Chondrocyte (in vitro differentiated cells): ENCODE measurements around the gene HTR2A. TPM values are rescaled to one million over a fixed set of nuclear protein-coding genes. Genes with fewer than 3 reads are reported as not detected.

Experiments used
- DNase-seq: peaks from one replicate; pipeline ENCODE4 v3.0.0; 2021; ENCODE audit warnings: mixed read lengths, low spot score
- H3K27ac Mint-ChIP-seq: one replicate; pipeline ENCODE4 v1.8.0; 2021; ENCODE audit warnings: mild to moderate bottlenecking, moderate library complexity, mixed read lengths; ENCODE audit not compliant: unreplicated experiment
- H3K27me3 Mint-ChIP-seq: 2 replicates; pipeline ENCODE4 v1.8.0; 2021; ENCODE audit warnings: low read depth, mixed read lengths
- H3K36me3 Mint-ChIP-seq: 2 replicates; pipeline ENCODE4 v1.8.0; 2021; ENCODE audit warnings: low read depth, mixed read lengths
- H3K4me1 Mint-ChIP-seq: 2 replicates; pipeline ENCODE4 v1.8.0; 2021; ENCODE audit warnings: low read depth, mild to moderate bottlenecking, mixed read lengths
- H3K4me3 Mint-ChIP-seq: one replicate; pipeline ENCODE4 v1.8.0; 2021; ENCODE audit warnings: mild to moderate bottlenecking, moderate library complexity, mixed read lengths; ENCODE audit not compliant: unreplicated experiment
- H3K9me3 Mint-ChIP-seq: 2 replicates; pipeline ENCODE4 v1.8.0; 2021; ENCODE audit warnings: low read depth, mixed read lengths
- CTCF ChIP-seq: fragments of 200-600 bp; sonication (generic); IDR thresholded peaks from 2 replicates; pipeline ENCODE4 v1.5.0; 2021; ENCODE audit warnings: antibody characterized with exemption, mild to moderate bottlenecking, moderate library complexity
- total RNA-seq: library from RNA; stranded (reverse); gene quantifications from 3 replicates; pipeline ENCODE4 v1.2.1, GENCODE V29; 2021

Gene HTR2A
- total RNA-seq, 1 donor from 2014 or later: 0.37 TPM

DNA sequence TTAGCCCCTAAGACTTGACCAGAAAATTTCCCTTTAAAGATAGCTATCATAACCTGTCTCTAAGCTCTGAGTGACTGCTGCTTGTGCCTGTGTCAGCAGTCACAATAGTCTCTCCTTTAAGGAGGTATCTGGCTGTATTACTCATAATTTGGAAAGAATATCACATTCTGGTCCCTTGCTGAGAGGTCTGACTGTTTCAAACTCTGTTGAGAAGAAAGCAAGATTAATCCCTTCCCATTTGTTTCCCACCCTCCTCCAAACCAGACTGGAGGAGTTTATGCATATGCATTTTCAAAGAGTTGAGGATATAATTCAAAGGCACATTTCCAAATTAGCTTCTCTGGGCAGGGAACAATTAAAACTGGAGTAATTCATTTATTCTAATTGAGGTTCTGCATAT, 2.3 kb downstream of the HTR2A start:
- Mint-ChIP-seq H3K9me3 (no peaks in the 10 kb centered on the region), H3K27ac (peak overlapping the region; percentile 42), H3K27me3 (peaks cover 39% of the 10 kb centered on the region)

DNA sequence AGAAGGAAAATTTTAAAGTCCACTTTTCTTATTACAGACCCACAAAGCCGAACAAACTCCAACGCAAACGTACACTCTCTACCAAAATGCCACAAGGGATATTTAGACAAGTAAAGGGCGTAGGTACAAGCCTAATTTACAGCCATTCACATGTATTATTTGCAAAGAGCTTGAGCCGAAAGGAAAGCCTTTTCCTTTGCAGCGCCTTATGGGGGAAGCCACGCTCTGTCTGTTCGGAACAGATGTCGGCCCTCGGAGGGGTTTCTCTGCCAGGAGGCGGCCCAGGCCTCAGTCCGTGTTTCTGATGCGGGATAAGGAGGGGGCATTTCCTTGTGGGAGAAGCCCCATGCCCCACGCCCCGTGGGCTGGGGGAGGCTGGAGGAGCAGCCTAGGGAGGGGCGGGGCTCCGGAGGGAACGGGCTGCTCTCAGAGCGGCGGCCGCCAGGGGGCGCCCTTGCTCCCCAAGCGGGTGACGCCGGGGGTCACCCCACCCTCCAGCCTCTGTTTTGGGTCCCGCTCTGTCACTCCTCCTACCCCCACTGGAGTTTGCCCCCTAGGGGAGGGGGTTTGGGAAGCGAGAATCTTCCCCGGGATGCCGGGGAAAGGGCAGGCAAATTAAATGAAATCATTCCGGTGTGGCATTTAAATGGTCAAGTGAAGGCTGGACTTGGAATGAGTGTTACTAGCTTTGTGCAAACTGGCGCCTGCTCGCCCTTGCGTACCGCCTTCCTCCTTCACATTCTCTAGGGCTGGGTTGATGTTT, 2.9 kb downstream of the HTR2A start:
- Mint-ChIP-seq H3K27me3 (peaks cover 42% of the 10 kb centered on the region), H3K4me1 (peaks cover 24% of the 10 kb centered on the region), H3K27ac (peak overlapping the region; percentile 42), H3K4me3 (peak overlapping the region; percentile 80), H3K36me3 (no peaks in the 10 kb centered on the region), H3K9me3 (no peaks in the 10 kb centered on the region)
- peak; percentile 100 for TF ChIP-seq CTCF
- DNase-seq: no peak

More for the DNA sequence above, 2.3 kb downstream of the HTR2A start:
- no peak for DNase-seq
- TF ChIP-seq CTCF: no peak
- peaks cover 24% of the 10 kb centered on the region for H3K4me1 Mint-ChIP-seq
- H3K36me3 Mint-ChIP-seq: no peaks in the 10 kb centered on the region
- H3K4me3 Mint-ChIP-seq: peak overlapping the region; percentile 80

DNA sequence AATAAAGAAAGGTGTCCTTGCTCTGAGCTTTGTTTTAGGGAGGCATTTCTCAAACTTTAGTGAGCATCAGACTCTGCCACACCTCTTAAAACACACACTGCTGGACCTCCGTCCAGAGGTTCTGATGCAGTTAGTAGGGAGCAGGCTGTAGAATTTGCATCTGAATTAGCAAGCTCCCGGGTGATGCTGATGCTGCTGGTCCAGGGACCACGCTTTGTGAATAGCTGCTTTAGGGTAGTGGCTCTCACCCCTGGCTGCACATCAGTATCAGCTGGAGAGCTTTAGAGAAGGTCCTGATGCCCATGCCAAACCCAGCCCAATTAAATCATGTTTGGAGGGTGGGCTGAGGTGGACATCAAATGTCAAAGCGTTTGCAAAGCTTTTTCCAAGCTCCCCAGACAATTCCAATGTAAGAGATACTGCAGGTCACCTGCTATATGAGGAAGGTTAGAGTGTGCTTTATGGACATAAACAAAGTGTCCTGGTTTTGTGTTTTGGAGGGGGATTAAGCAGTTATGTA, 3.6 kb downstream of the HTR2A start:
- Mint-ChIP-seq H3K4me3 (peak overlapping the region; percentile 80), H3K27me3 (peaks cover 46% of the 10 kb centered on the region), H3K9me3 (no peaks in the 10 kb centered on the region), H3K4me1 (peaks cover 24% of the 10 kb centered on the region), H3K36me3 (no peaks in the 10 kb centered on the region), H3K27ac (no peak overlapping the region)
- DNase-seq: no peak
- TF ChIP-seq CTCF: no peak

DNA sequence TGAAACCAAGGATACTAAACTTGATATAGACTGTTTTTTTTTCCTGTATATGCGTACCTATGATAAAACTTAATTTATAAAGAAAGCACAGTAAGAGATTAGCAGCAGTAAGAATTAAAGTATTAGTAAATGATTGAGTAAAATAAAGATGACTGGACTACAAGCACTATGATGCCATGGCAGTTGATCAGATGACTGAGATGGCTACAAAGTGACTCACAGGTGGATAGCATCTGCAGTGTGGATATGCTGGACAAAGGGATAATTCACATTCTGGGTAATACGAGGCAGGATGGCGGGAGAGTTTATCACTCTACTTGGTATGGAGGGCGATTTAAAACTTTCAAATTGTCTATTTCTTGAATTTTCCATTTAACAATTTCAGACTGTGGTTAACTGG, 11.8 kb downstream of the HTR2A start:
- Mint-ChIP-seq H3K9me3 (peaks cover 4% of the 10 kb centered on the region), H3K4me1 (no peaks in the 10 kb centered on the region), H3K4me3 (no peak overlapping the region), H3K27me3 (peaks cover 30% of the 10 kb centered on the region), H3K27ac (no peak overlapping the region), H3K36me3 (no peaks in the 10 kb centered on the region)
- no peak for TF ChIP-seq CTCF
- no peak for DNase-seq

DNA sequence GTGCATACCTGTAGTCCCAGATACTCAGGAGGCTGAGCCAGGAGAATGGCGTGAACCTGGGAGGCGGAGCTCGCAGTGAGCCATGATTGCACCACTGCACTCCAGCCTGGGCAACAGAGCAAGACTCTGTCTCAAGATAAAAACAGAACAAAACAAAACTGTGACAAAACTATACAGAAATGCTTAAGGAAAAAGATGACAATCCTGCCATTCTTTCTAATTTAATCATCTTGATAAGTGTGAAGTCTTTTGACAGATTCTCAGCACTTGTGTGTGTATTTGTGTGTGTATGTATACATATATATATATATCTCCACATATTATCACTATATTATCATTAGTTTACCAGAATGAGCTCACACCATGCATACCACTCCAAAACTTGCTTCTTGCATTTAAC, 12.3 kb downstream of the HTR2A start:
- TF ChIP-seq CTCF: no peak
- Mint-ChIP-seq H3K27me3 (peaks cover 29% of the 10 kb centered on the region), H3K4me1 (no peaks in the 10 kb centered on the region), H3K9me3 (peaks cover 4% of the 10 kb centered on the region), H3K4me3 (no peak overlapping the region), H3K27ac (no peak overlapping the region), H3K36me3 (no peaks in the 10 kb centered on the region)
- DNase-seq: no peak
